ENCODE measurements around the gene FIBIN.

GRCh38 chr11:27008811-27009535, 15.1 kb downstream of the FIBIN start:
- no peak for TF ChIP-seq NFRKB (IDR thresholded peaks at IDR 0.05)
- no peak for TF ChIP-seq BHLHE40 (IDR thresholded peaks at IDR 0.05; ENCODE audit: borderline replicate concordance)

Measured in HEK293T (cell line).